ENCODE measurements around the gene MAPKAP1.

The MAPKAP1 gene

GRCh38 chr9:125746017-125746773 lies 39.2 kb upstream of the MAPKAP1 start:
- TF ChIP-seq GATA3 (IDR thresholded peaks at IDR 0.05; ENCODE audit: low read depth, low read length) (no peak), GATA2 (IDR thresholded peaks at IDR 0.05; ENCODE audit: low read depth, low read length) (no peak)

GRCh38 chr9:125745682-125746016 lies 38.6 kb upstream of the MAPKAP1 start:
- no peak for TF ChIP-seq GATA2 (IDR thresholded peaks at IDR 0.05; ENCODE audit: low read depth, low read length)

GRCh38 chr9:125745018-125745417 lies 38.0 kb upstream of the MAPKAP1 start:
- TF ChIP-seq GATA2 (IDR thresholded peaks at IDR 0.05; ENCODE audit: low read depth, low read length) = no peak
- TF ChIP-seq GATA3 (IDR thresholded peaks at IDR 0.05; ENCODE audit: low read depth, low read length) = no peak

GRCh38 chr9:125744616-125745015 lies 37.6 kb upstream of the MAPKAP1 start:
- TF ChIP-seq GATA3 (IDR thresholded peaks at IDR 0.05; ENCODE audit: low read depth, low read length) = no peak
- TF ChIP-seq GATA2 (IDR thresholded peaks at IDR 0.05; ENCODE audit: low read depth, low read length) = no peak

- TF ChIP-seq GATA2 (IDR thresholded peaks at IDR 0.05; ENCODE audit: low read depth, low read length) (no peak), GATA3 (IDR thresholded peaks at IDR 0.05; ENCODE audit: low read depth, low read length) (no peak)
Measured at GRCh38 chr9:125743682-125744428, 36.8 kb upstream of the MAPKAP1 start.

- TF ChIP-seq GATA2 (IDR thresholded peaks at IDR 0.05; ENCODE audit: low read depth, low read length) = no peak
- no peak for TF ChIP-seq GATA3 (IDR thresholded peaks at IDR 0.05; ENCODE audit: low read depth, low read length)
Measured at GRCh38 chr9:125742657-125743056, 35.6 kb upstream of the MAPKAP1 start.

- TF ChIP-seq GATA3 (IDR thresholded peaks at IDR 0.05; ENCODE audit: low read depth, low read length) (no peak), GATA2 (IDR thresholded peaks at IDR 0.05; ENCODE audit: low read depth, low read length) (no peak)
Measured at GRCh38 chr9:125739436-125739835, 32.4 kb upstream of the MAPKAP1 start.

GRCh38 chr9:125732562-125732961 lies 25.6 kb upstream of the MAPKAP1 start:
- TF ChIP-seq GATA2 (IDR thresholded peaks at IDR 0.05; ENCODE audit: low read depth, low read length) (no peak), GATA3 (IDR thresholded peaks at IDR 0.05; ENCODE audit: low read depth, low read length) (no peak)

GRCh38 chr9:125730168-125730567 lies 23.2 kb upstream of the MAPKAP1 start:
- TF ChIP-seq GATA2 (IDR thresholded peaks at IDR 0.05; ENCODE audit: low read depth, low read length) = no peak
- no peak for TF ChIP-seq GATA3 (IDR thresholded peaks at IDR 0.05; ENCODE audit: low read depth, low read length)

- TF ChIP-seq GATA2 (IDR thresholded peaks at IDR 0.05; ENCODE audit: low read depth, low read length) = no peak
- TF ChIP-seq GATA3 (IDR thresholded peaks at IDR 0.05; ENCODE audit: low read depth, low read length) = no peak
Measured at GRCh38 chr9:125726456-125727132, 19.6 kb upstream of the MAPKAP1 start.

- TF ChIP-seq GATA3 (IDR thresholded peaks at IDR 0.05; ENCODE audit: low read depth, low read length) (no peak), GATA2 (IDR thresholded peaks at IDR 0.05; ENCODE audit: low read depth, low read length) (no peak)
Measured at GRCh38 chr9:125707472-125707804, 430 bp upstream of the MAPKAP1 start.

GRCh38 chr9:125705893-125706292 lies 1.1 kb downstream of the MAPKAP1 start:
- TF ChIP-seq GATA3 (IDR thresholded peaks at IDR 0.05; ENCODE audit: low read depth, low read length) (no peak), GATA2 (IDR thresholded peaks at IDR 0.05; ENCODE audit: low read depth, low read length) (no peak)

- TF ChIP-seq GATA2 (IDR thresholded peaks at IDR 0.05; ENCODE audit: low read depth, low read length) = no peak
- no peak for TF ChIP-seq GATA3 (IDR thresholded peaks at IDR 0.05; ENCODE audit: low read depth, low read length)
Measured at GRCh38 chr9:125703662-125704061, 3.3 kb downstream of the MAPKAP1 start.

- TF ChIP-seq GATA2 (IDR thresholded peaks at IDR 0.05; ENCODE audit: low read depth, low read length) (no peak), GATA3 (IDR thresholded peaks at IDR 0.05; ENCODE audit: low read depth, low read length) (no peak)
Measured at GRCh38 chr9:125701351-125701750, 5.7 kb downstream of the MAPKAP1 start.

- TF ChIP-seq GATA2 (IDR thresholded peaks at IDR 0.05; ENCODE audit: low read depth, low read length) (no peak), GATA3 (IDR thresholded peaks at IDR 0.05; ENCODE audit: low read depth, low read length) (no peak)
Measured at GRCh38 chr9:125700791-125701190, 6.2 kb downstream of the MAPKAP1 start.

Measured in SH-SY5Y (cell line).